GM06990 (cell line): ENCODE results near the gene SLC12A8.

Source experiments
- DNase-seq: peaks from one replicate; pipeline ENCODE4 v3.0.0-alpha.2; 2011; ENCODE audit not compliant: insufficient read length; ENCODE audit errors: extremely low read depth
- H3K27me3 ChIP-seq: replicated peaks from 2 replicates; pipeline ENCODE4 v1.6.0; 2011; ENCODE audit warnings: low read length; ENCODE audit not compliant: control insufficient read depth, insufficient read depth
- H3K36me3 ChIP-seq: 2 replicates; pipeline ENCODE4 v1.5.1; 2011; ENCODE audit warnings: low read length; ENCODE audit not compliant: control insufficient read depth, insufficient read depth
- H3K4me3 ChIP-seq: replicated peaks from 2 replicates; pipeline ENCODE4 v1.5.1; 2011; ENCODE audit warnings: low read depth, mild to moderate bottlenecking, control low read depth, low read length
- CTCF ChIP-seq: IDR thresholded peaks from 2 replicates; pipeline ENCODE4 v1.5.1; 2011; ENCODE audit warnings: low read length, control low read depth, mild to moderate bottlenecking, inconsistent platforms; ENCODE audit not compliant: insufficient read depth, poor library complexity, severe bottlenecking

Gene SLC12A8

GRCh38 chr3:125139386-125139785 is 73.2 kb downstream of the SLC12A8 start:
- H3K36me3 ChIP-seq: no peaks in the 10 kb centered on the region
- H3K4me3 ChIP-seq: no peak overlapping the region
- no peak for TF ChIP-seq CTCF
- H3K27me3 ChIP-seq: no peaks in the 10 kb centered on the region
- no peak for DNase-seq

GRCh38 chr3:125137358-125138033 is 75.1 kb downstream of the SLC12A8 start:
- DNase-seq: no peak
- Histone ChIP-seq H3K36me3 (no peaks in the 10 kb centered on the region), H3K4me3 (no peak overlapping the region), H3K27me3 (no peaks in the 10 kb centered on the region)
- TF ChIP-seq CTCF: no peak

DNA sequence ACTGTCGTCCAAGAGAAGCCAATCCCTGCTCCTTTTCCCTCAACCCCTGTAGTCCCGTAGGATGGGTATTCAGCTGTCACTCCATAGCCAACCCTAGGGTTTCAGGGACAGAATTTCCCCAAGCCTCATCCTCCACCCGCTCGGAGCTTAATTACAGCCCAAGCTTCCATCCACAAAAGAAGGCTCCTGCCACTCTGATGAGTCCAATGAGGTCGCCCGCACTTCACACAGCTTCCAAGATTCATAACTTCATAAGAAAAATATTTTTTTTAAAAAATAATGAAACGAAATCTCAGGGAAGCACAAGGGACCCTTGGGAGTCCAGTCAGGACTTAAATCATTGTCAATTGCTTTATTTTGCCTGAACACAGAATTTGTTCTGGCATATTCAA is 75.6 kb downstream of the SLC12A8 start:
- no peak for TF ChIP-seq CTCF
- Histone ChIP-seq H3K36me3 (no peaks in the 10 kb centered on the region), H3K4me3 (no peak overlapping the region), H3K27me3 (no peaks in the 10 kb centered on the region)
- DNase-seq: no peak

DNA sequence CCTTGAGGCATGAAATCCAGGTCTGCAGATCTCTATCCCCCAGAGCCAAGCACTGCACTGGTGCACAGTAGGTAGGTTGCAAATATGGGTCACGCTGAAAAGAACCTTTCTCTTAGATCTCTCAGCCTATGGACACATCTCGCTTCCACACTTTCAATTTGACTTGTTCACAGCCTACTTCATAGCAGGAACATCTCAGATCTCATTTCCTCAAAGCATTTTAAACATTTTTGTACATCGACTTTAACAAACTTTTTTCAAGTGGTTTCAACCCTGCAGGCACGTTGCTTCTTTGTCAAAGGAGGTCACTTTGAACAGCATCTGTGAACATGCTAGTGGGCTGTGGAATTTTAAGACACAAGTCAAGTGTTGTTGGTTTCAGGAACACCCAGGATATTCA is 76.0 kb downstream of the SLC12A8 start:
- TF ChIP-seq CTCF: no peak
- Histone ChIP-seq H3K4me3 (no peak overlapping the region), H3K27me3 (no peaks in the 10 kb centered on the region), H3K36me3 (no peaks in the 10 kb centered on the region)
- DNase-seq: no peak

GRCh38 chr3:125134952-125135351 is 77.6 kb downstream of the SLC12A8 start:
- Histone ChIP-seq H3K27me3 (no peaks in the 10 kb centered on the region), H3K4me3 (no peak overlapping the region), H3K36me3 (no peaks in the 10 kb centered on the region)
- no peak for DNase-seq
- TF ChIP-seq CTCF: no peak

- H3K27me3 ChIP-seq: no peaks in the 10 kb centered on the region
- no peak for DNase-seq
- no peak overlapping the region for H3K4me3 ChIP-seq
- H3K36me3 ChIP-seq: no peaks in the 10 kb centered on the region
- no peak for TF ChIP-seq CTCF
Observed at GRCh38 chr3:125132815-125133214, 79.7 kb downstream of the SLC12A8 start.
